HepG2 (cell line): ENCODE results near the gene TEKTIP1. TPM values are rescaled to one million over a fixed set of nuclear protein-coding genes. Genes with fewer than 3 reads are reported as not detected.
"Not testable (repeated sequence)": the region's sequence is repeated elsewhere in the genome, so short reads cannot be mapped to it uniquely, and the experiment has no call there.

Source experiments
- ATAC-seq: fragments of 200-7000 bp; cut with Tn5 transposase; 3 replicates; pipeline ENCODE4 v1.9.1; 2020; ENCODE audit warnings: mild to moderate bottlenecking, moderate library complexity
- BruUV-seq: library from RNA; stranded (reverse); fragments of 400-500 nt; replicated peaks from 2 replicates; lab custom pipeline; 2021; lab: Mats Ljungman, UMichigan
- CTCF ChIA-PET: fragments of 300-600 bp; formaldehyde crosslinking; extraction: SDS; loops from one replicate; lab custom pipeline; 2021; ENCODE audit warnings: low total read pairs, inconsistent platforms, low intra/inter-chr PET ratio; lab: Yijun Ruan, JAX
- POLR2A ChIA-PET: fragments of 350-600 bp; sonication (Branson Sonifier 250); formaldehyde crosslinking; loops from one replicate; lab custom pipeline; 2020; ENCODE audit warnings: antibody characterized with exemption, inconsistent platforms; lab: Yijun Ruan, JAX
- DNase-seq: peaks from one replicate; pipeline ENCODE4 v3.0.0-alpha.2; 2015; ENCODE audit warnings: low spot score
- FAIRE-seq: peaks from 3 replicates; lab custom pipeline; 2011; peaks lifted over from hg19 to GRCh38; lab: Jason Lieb, UNC
- H2AFZ ChIP-seq: one replicate; pipeline ENCODE4 v1.6.1; 2011; ENCODE audit warnings: low read length, inconsistent platforms
- H3K27ac ChIP-seq: fragments of 300-600 bp; 3 replicates; pipeline ENCODE4 v1.8.0; 2011; ENCODE audit warnings: mixed run types, mild to moderate bottlenecking, mixed read lengths, low read length, inconsistent platforms; ENCODE audit not compliant: insufficient read depth; ENCODE audit errors: extremely low read length
- H3K27me3 ChIP-seq, 2 experiments: fragments of 200-600 bp in 1 of 2; 2 replicates in 1 of 2; 3 replicates in 1 of 2; pipeline versions ENCODE4 v1.6.0 to v1.8.0; 2011; ENCODE audit warnings: low read length in 2 of 2, mild to moderate bottlenecking in 2 of 2, moderate library complexity in 2 of 2, inconsistent platforms in 1 of 2; ENCODE audit not compliant: insufficient read depth in 2 of 2, control insufficient read depth in 1 of 2
- H3K36me3 ChIP-seq, 2 experiments: fragments of 200-600 bp in 1 of 2; replicated peaks in 1 of 2; 2 replicates in 1 of 2; 3 replicates in 1 of 2; pipeline versions ENCODE4 v1.5.1 to v1.8.0; 2011; ENCODE audit warnings: low read length in 2 of 2, inconsistent platforms in 1 of 2; ENCODE audit not compliant: insufficient read depth in 2 of 2, control insufficient read depth in 1 of 2
- H3K4me1 ChIP-seq: 2 replicates; pipeline ENCODE4 v1.5.1; 2012; ENCODE audit warnings: low read length, inconsistent platforms; ENCODE audit not compliant: insufficient read depth
- H3K4me2 ChIP-seq: 2 replicates; pipeline ENCODE4 v1.6.0; 2011; ENCODE audit warnings: low read depth, low read length, inconsistent platforms
- H3K4me3 ChIP-seq, 3 experiments: fragments of 200-600 bp in 1 of 3; sonication (generic), shearing (Covaris generic) in 1 of 3; replicated peaks in 1 of 3; 2 replicates each; pipeline ENCODE4 v1.5.1; 2011 to 2016; ENCODE audit warnings: low read length in 3 of 3, inconsistent platforms in 2 of 3, low read depth in 2 of 3, mild to moderate bottlenecking in 2 of 3, control low read depth in 1 of 3, mixed read lengths in 1 of 3; ENCODE audit not compliant: insufficient read depth in 1 of 3
- H3K79me2 ChIP-seq: one replicate; pipeline ENCODE4 v1.6.1; 2011; ENCODE audit warnings: low read length, inconsistent platforms; ENCODE audit not compliant: insufficient read depth
- H3K9ac ChIP-seq: 2 replicates; pipeline ENCODE4 v1.6.0; 2011; ENCODE audit warnings: mild to moderate bottlenecking, low read depth, low read length, inconsistent platforms; ENCODE audit not compliant: insufficient read depth
- H3K9me3 ChIP-seq: 2 replicates; pipeline ENCODE4 v1.5.1; 2012; ENCODE audit warnings: mild to moderate bottlenecking, low read length
- H4K20me1 ChIP-seq: 2 replicates; pipeline ENCODE4 v1.6.0; 2011; ENCODE audit warnings: inconsistent platforms, mild to moderate bottlenecking, low read length, moderate library complexity; ENCODE audit not compliant: insufficient read depth
- CREB1 ChIP-seq, 2 experiments: fragments of 450-650 bp in 1 of 2; IDR thresholded peaks; 2 replicates each; pipeline ENCODE4 v1.6.1; 2016 to 2017; ENCODE audit warnings: control low read depth in 1 of 2, mild to moderate bottlenecking in 1 of 2, missing compliant biosample characterization in 1 of 2, missing genetic modification characterization in 1 of 2
- FOSL2 ChIP-seq: sonication (generic); formaldehyde crosslinking; IDR thresholded peaks from 2 replicates; pipeline ENCODE4 v1.4.0; 2020; ENCODE audit warnings: missing genetic modification reagents
- NR2C2 ChIP-seq: sonication (generic); formaldehyde crosslinking; IDR thresholded peaks from 2 replicates; pipeline ENCODE4 v1.4.0; 2020; ENCODE audit warnings: missing genetic modification reagents, mild to moderate bottlenecking, moderate library complexity, borderline replicate concordance
- SAP130 ChIP-seq: IDR thresholded peaks from 2 replicates; pipeline ENCODE4 v1.6.1; 2016; ENCODE audit warnings: low read depth
- TBX3 ChIP-seq: fragments of 450-650 bp; IDR thresholded peaks from 2 replicates; pipeline ENCODE4 v1.6.1; 2017; ENCODE audit warnings: antibody characterized with exemption, mild to moderate bottlenecking, inconsistent platforms, borderline replicate concordance
- ZBTB1 ChIP-seq: sonication (generic); formaldehyde crosslinking; IDR thresholded peaks from 2 replicates; pipeline ENCODE4 v1.4.0; 2020; ENCODE audit warnings: missing genetic modification reagents, borderline replicate concordance
- WGBS: methylation state at CpG from one replicate; pipeline ENCODE4 v1.1.6; 2017; ENCODE audit warnings: low lambda C conversion rate; 5-methylcytosine and 5-hydroxymethylcytosine counted together
- in situ Hi-C: cut with HindIII; loops from 2 replicates; pipeline ENCODE4 v1.10.0; 2017; ENCODE audit warnings: low pct_unique_long_range_greater_than_20kb; ENCODE audit not compliant: extremely low pct_ligation_motif_present
- intact Hi-C: fragments of 100-400 bp; cut with micrococcal nuclease; formaldehyde crosslinking; loops from one replicate; pipeline ENCODE4 v1.10.0; 2022; ENCODE audit not compliant: unreplicated experiment
- polyA plus RNA-seq, 8 experiments: library from polyadenylated mRNA; depleted of rRNA in 3 of 8; stranded (reverse) in 7 of 8; unstranded in 1 of 8; fragments of >200 nt; fragmentation: Illumina TruSeq in 4 of 8; extraction: Trizol in 4 of 8; gene quantifications; 2 replicates each; pipeline versions ENCODE4 v1.2.1 to v1.2.3, GENCODE V29; 2011 to 2016; ENCODE audit warnings: low read depth in 4 of 8, missing spikeins in 1 of 8, mixed read lengths in 1 of 8; ENCODE audit not compliant: insufficient read depth in 1 of 8
- total RNA-seq, 5 experiments: library from RNA; depleted of rRNA; stranded (reverse); fragments of >200 nt; fragmentation: Illumina TruSeq; extraction: Trizol; gene quantifications; 2 replicates each; pipeline ENCODE4 v1.2.3, GENCODE V29; 2016; ENCODE audit warnings: low read depth in 1 of 5
- TF ChIP-seq, protein P1 (sequence below), 2 experiments: fragments of 450-650 bp in 1 of 2; sonication (generic) in 1 of 2; formaldehyde crosslinking; IDR thresholded peaks; 2 replicates each; pipeline versions ENCODE4 v1.5.0 to v1.8.0; 2020 to 2022; ENCODE audit warnings: mild to moderate bottlenecking in 1 of 2, missing genetic modification reagents in 1 of 2

TEKTIP1 gene
- total and polyA plus RNA-seq, 2 of the 13 experiments (the other 11 are each of a cell fraction or from before 2014, with no cell fraction given), result not detected

DNA sequence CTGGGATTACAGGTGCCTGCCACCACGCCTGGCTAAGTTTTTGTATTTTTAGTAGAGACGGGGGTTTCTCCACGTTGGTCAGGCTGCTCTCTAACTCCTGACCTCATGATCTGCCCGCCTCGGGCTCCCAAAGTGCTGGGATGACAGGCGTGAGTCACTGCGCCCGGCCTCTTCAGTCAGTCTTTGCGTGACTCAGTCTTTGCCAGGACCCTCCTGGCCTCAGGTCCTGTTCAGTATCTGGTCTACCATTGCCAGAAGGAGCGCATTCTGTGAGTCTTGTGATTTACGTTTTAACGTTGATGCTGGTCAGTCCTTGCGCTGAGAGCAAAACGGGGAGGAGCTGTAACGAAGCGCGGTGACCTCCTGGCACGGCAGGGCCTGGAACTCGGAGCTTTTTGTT, 26.2 kb downstream of the TEKTIP1 start:
- Histone ChIP-seq H4K20me1 (no peaks in the 10 kb centered on the region), H3K27me3 (peaks cover 0 to 1% of the 10 kb centered on the region in 2 experiments; a peak in 2 of 5 replicates), H3K4me3 (no peak overlapping the region), H3K79me2 (no peaks in the 10 kb centered on the region), H2AFZ (no peak overlapping the region), H3K9ac (no peak overlapping the region), H3K27ac (no peak overlapping the region), H3K9me3 (no peaks in the 10 kb centered on the region), H3K36me3 (no peaks in the 10 kb centered on the region), H3K4me2 (peak overlapping the region; percentile 38), H3K4me1 (peaks cover 49% of the 10 kb centered on the region)
- BruUV-seq, result no TSS peak
- FAIRE-seq, result no peak
- ATAC-seq, result peak; percentile 64
- peak; percentile 46 for DNase-seq
- intact Hi-C loops, result no loop called here
- TF ChIP-seq SAP130 (peak; percentile 34; the same call in 1 of the 2 replicates), NR2C2 (CRISPR knock-in tag) (no peak), TBX3 (no peak), FOSL2 (CRISPR knock-in tag) (peak; percentile 84), ZBTB1 (CRISPR knock-in tag) (no peak), CREB1 (IDR thresholded peaks at IDR 0.05) (peak; percentile 53), CREB1 (CRISPR knock-in tag; IDR thresholded peaks at IDR 0.05) (no peak)
- TF ChIP-seq, protein P1, sequence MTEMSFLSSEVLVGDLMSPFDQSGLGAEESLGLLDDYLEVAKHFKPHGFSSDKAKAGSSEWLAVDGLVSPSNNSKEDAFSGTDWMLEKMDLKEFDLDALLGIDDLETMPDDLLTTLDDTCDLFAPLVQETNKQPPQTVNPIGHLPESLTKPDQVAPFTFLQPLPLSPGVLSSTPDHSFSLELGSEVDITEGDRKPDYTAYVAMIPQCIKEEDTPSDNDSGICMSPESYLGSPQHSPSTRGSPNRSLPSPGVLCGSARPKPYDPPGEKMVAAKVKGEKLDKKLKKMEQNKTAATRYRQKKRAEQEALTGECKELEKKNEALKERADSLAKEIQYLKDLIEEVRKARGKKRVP (CRISPR knock-in tag; IDR thresholded peaks at IDR 0.05), result no peak
- in situ Hi-C loops, result no loop called here
- CTCF ChIA-PET, result no interaction called here
- POLR2A ChIA-PET, result interaction anchor here (1.2 kb wide), 1 partner anchor 9 kb away, joined by 3 read pairs; no protein-coding TSS in a partner anchor
- 39% methylated on average over 14 of the region's 19 CpGs for WGBS

DNA sequence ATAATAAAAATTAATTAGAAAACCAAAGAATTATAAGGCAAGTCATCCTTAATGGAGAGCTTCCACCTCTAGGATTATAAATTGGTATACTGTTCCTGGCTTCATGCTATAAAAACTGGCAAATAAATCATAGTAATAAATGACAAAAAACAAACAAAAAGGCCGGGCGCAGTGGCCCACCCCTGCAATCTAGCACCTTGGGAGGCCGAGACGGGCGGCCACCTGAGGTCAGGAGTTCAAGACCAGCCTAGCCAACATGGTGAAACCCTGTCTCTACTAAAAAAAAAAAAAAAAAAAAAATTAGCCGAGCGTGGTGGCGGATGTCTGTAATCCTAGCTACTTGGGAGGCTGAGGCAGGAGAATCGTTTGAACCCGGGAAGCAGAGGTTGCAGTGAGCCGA, 31.1 kb downstream of the TEKTIP1 start:
- H3K79me2 ChIP-seq, CTCF ChIA-PET, H3K4me3 ChIP-seq, H4K20me1 ChIP-seq, in situ Hi-C loops, H3K27me3 ChIP-seq, DNase-seq, H3K36me3 ChIP-seq, H2AFZ ChIP-seq, FAIRE-seq, BruUV-seq, H3K9ac ChIP-seq, H3K9me3 ChIP-seq, H3K27ac ChIP-seq, ATAC-seq: not testable (repeated sequence)
- H3K4me1 ChIP-seq, result peaks cover 48% of the 10 kb centered on the region
- WGBS, result 7% methylated on average over 11 of the region's 11 CpGs
- intact Hi-C loops, result loop anchor here (5.0 kb wide), 1 partner anchor 63 kb away; the partner anchor contains the start of gene FZR1
- peak overlapping the region; percentile 32; the same call in 1 of the 2 replicates for H3K4me2 ChIP-seq
- POLR2A ChIA-PET, result interaction anchor here (0.7 to 0.8 kb wide), 2 partner anchors 12 to 172 kb away, joined by 3 read pairs; no protein-coding TSS in a partner anchor
